CD4-positive, alpha-beta T cell treated with Interleukin-1 beta for 1 hour (primary cell): ENCODE results near the gene CNTN1.
"Not testable (repeated sequence)": the region's sequence is repeated elsewhere in the genome, so short reads cannot be mapped to it uniquely, and the experiment has no call there.

ENCODE experiments used
- DNase-seq, 2 donors: peaks; one replicate each; pipeline ENCODE4 v3.0.0-alpha.2; 2020 to 2022

Gene CNTN1

DNA sequence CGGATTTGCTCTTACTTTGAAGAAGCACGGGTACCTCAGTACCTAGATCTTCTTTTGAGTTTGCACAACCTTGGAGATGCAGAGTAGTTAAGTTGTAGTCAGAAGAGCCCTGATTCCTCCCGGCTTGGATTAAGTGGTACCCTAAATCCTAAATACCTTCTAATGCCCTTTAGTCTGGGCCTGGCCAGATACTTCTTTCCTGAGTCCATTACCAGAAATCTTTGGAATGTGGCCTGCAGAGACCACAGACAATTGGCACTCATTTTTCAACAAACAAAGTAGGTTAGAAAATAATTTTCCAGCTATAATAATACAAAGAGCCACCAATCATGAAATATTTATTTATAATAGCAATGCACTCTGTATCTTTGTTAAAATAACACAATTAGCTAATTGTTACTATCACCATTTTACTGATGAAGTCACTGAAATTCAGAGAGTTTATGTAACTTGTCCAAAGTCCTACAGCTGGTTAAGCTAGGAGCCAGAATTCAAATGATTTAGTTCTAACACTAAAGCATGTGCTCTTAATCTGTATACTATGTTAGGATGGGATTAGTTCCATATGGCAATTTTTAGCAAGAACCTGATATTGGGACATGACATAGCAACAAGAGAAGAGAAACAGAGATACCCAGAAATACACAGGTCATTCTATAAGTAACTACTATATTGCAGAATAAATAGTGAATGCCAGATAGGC lies 363.8 kb downstream of the CNTN1 start:
- no peak for DNase-seq

GRCh38 chr12:41058266-41058665 lies 366.0 kb downstream of the CNTN1 start:
- no peak for DNase-seq

- DNase-seq = no peak
These were observed 369.0 kb downstream of the CNTN1 start for GRCh38 chr12:41061192-41061591.

DNA sequence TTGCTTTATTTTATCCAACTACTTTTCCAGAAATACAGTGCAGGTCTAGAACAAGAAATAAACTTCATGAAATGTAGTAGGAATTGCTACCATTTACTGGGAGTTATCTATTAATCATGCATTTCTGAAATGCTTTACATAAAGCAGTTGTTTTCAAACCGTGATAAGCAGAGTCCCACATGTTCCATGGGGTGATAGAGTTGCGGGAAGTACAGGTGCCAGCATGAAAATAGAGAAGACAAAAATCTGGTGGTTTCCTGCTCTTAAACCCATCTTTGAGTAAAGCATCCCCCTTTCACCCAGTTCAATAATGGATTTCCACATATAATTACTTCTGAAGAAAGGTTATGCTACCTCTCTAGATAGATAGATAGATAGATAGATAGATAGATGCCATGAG lies 372.2 kb downstream of the CNTN1 start:
- no peak for DNase-seq

DNA sequence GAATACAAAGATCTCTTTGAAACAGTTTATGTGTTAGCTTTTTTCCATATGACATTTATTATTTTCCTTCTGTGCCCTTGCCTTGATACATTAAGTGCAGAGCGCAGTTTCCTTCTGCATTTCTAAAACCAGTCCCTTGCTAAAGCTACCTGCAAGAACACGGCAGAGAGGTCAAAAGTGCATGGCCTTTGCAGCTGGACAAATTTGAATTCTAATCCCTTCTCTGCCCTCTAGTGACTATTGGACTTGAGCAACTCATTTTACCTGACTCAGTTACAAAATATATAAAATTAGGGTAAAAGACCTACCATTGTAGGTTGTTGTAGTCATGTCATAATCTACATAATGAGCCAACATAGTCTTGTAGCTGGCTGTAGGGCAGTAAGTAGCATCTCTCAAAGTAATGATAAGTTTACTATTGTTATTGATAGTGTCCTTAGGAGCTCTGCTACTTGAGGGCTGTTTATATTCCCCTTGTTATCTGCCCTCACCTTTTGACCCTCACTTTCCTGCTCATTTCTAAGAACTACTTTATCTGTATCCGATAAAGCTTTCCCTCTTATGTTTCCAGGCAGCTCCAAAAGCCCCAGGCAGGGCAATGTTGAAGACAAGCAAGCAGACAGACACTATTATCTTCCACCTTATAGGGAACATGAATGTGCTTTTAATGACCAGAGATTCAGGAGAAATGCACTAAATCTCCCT lies 375.9 kb downstream of the CNTN1 start:
- DNase-seq = no peak

- no peak for DNase-seq
These were observed 381.6 kb downstream of the CNTN1 start for GRCh38 chr12:41073633-41074472.

DNA sequence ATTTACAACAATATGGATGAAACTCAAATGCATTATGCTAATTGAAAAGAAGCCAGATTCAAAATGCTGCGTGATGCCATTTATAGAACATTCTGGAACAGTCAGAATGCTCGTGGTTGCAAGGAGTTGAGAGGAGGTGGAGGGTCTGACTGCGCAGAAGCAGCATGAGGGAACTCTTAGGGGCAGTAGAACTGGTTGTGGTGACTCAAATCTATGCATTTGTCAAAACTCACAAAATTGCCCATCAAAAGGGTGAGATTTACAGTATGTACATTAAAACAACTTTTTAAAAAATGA lies 382.2 kb downstream of the CNTN1 start:
- DNase-seq = no peak

GRCh38 chr12:41076114-41076513 lies 383.9 kb downstream of the CNTN1 start:
- DNase-seq = no peak

GRCh38 chr12:41081241-41081640 lies 389.0 kb downstream of the CNTN1 start:
- DNase-seq = not testable (repeated sequence)

GRCh38 chr12:41089438-41089837 lies 397.2 kb downstream of the CNTN1 start:
- no peak for DNase-seq

DNA sequence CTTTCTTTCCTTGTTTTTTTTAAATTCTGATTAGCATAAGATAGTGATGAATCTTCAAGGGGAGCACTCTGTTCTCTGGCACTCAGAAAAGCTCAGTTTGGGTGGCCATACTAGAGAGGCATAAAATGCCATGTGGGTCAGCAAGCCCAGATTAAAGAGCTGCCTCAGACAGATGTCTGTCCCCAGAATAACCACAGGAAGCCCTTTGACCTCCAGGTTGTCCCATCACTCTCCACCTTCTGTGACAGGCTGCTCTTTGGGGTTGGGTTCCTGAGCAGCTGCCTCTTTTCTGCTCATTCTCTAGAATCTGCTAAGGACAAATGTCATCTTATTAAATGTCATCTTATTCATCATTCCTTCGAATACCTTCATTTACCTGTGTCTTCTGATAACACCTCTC lies 399.9 kb downstream of the CNTN1 start:
- no peak for DNase-seq

DNA sequence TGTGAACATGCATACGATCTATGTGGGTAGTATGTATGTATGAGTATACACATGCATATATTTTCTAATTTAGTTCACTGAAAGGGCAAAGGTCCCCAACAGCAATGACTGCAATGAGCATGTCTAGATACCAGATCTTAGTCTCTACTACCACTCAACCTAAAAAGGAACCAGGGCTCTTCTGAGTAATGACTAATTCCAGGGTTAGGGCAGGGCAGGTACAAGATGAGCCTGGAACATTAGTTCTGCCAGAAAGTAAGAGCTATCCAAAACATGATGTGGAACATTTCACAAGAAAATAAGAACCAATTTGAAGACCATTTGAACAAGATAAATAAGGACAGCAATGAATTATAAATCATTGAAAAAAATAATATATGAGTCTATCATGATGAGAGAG lies 404.6 kb downstream of the CNTN1 start:
- DNase-seq = no peak

DNA sequence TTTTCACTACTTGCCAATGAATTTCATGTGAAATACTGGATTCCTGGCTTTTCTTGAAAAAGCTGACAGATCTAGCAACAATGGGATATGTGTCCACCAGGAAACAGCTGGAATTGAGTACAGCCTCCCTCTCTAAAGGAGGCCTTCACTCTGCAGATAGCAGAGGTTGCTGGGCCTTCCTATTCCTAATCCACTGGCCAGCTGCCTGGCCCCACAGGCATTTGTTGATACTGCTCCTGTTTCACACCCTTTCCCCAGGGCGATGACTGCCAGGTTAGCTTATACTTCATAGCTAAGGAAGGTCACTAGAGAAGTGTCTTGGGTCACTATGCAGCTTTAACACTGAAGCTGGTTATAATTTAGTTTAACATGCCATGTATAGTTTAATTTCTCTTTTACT lies 408.3 kb downstream of the CNTN1 start:
- no peak for DNase-seq

DNA sequence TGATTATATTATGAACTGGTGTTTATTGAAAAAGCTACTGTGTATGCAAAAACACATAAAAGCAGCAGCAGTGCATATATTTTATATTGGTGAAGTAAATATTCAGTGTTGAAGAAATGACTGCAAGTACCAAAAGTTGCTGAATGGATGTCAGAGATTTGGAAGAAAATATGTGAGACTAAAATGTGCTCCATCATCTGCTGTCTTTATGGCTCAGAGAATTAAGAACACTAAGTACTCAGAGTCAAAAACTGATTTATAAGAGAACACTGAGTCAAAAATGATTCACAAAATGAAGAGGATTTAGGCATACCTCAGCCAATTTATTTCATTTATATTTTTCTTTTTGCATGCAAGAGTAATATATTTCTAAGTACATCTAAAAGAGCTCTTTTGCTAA lies 409.6 kb downstream of the CNTN1 start:
- no peak for DNase-seq

DNA sequence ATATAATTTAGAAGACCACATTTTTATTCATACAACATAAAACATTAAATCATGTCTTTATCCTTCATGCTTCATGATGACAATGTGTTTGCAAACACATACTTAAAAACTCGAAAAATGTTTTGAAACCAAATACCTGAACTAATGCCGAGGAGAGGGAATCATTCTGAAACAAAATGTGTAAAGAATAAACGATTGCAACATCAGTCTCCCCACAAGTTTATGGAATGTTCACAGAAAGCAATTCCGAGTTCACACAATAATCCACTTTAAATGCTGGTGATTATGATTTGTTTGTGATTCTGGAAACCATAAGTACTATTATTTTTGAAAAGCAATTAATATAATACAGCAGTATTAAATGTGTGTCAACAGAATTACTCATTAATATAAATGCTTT lies 411.4 kb downstream of the CNTN1 start:
- no peak for DNase-seq

GRCh38 chr12:41106315-41106714 lies 414.1 kb downstream of the CNTN1 start:
- DNase-seq = no peak

DNA sequence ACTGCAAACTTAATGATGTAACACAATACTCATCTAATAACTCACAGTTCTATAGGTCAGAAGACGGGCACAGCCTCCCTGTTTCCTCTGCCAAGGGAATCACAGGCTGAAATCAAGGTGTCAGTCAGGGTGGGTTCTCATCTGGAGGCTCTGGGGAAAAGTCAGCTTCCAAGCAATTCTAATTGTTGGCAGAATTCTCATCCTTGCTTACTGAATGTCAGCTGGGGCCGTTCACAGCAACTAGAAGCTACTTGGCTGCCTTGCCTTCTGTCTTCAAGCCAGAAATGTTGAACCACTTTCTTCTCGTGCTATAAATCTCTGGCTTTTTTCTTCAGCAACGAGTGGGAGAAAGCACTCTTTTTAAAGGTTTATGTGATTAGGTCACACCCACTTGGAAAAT lies 415.8 kb downstream of the CNTN1 start:
- no peak for DNase-seq

DNA sequence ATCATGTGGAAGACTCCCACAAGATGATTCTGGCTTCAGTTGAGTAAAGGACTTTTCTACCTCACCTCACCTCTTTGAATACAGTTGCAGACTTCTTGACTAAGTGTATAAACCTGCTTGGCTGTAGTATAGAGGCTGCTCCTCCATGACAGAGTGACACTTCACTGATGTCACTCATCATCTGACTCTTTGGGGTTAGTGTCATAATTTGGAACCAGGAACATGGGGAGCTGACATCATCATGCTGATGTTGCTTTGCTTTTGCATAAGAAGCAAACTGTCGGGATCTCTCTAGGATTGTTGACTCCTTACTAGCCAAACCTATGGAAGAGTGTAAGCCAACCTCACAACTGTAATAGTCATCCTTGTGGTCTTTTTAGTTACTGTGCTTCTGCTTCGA lies 420.7 kb downstream of the CNTN1 start:
- no peak for DNase-seq

GRCh38 chr12:41120211-41120610 lies 428.0 kb downstream of the CNTN1 start:
- DNase-seq = no peak

- DNase-seq = no peak
These were observed 429.1 kb downstream of the CNTN1 start for GRCh38 chr12:41121374-41121773.
